Liver (tissue), 9 donors: ENCODE data around the gene CHRNA4. TPM values are rescaled to one million over a fixed set of nuclear protein-coding genes. Genes with fewer than 3 reads are reported as not detected.

ENCODE experiments used
- DNase-seq: peaks from one replicate; pipeline ENCODE4 v3.0.0-alpha.2; 2017; ENCODE audit warnings: low spot score
- H3K27ac ChIP-seq, 2 donors: one replicate each; pipeline ENCODE4 v1.7.0; 2013; ENCODE audit warnings: inconsistent platforms in 2 of 2, low read length in 2 of 2, control low read depth in 1 of 2, low read depth in 1 of 2, mild to moderate bottlenecking in 1 of 2
- H3K27me3 ChIP-seq, 4 donors: one replicate each; pipeline versions ENCODE4 v1.6.1 to v1.7.0; 2013; ENCODE audit warnings: low read length in 3 of 4, inconsistent platforms in 1 of 4, mild to moderate bottlenecking in 1 of 4, moderate library complexity in 1 of 4; ENCODE audit not compliant: control insufficient read depth in 4 of 4, insufficient read depth in 4 of 4
- H3K36me3 ChIP-seq, 4 donors: one replicate each; pipeline versions ENCODE4 v1.6.1 to v1.7.0; 2013; ENCODE audit warnings: low read length in 3 of 4, mild to moderate bottlenecking in 3 of 4, low read depth in 1 of 4, moderate library complexity in 1 of 4; ENCODE audit not compliant: control insufficient read depth in 4 of 4, insufficient read depth in 3 of 4
- H3K4me1 ChIP-seq, 4 donors: one replicate each; pipeline versions ENCODE4 v1.6.1 to v1.7.0; 2013; ENCODE audit warnings: low read length in 3 of 4, mild to moderate bottlenecking in 3 of 4, moderate library complexity in 1 of 4; ENCODE audit not compliant: control insufficient read depth in 4 of 4, insufficient read depth in 4 of 4
- H3K4me3 ChIP-seq, 3 donors: one replicate each; pipeline versions ENCODE4 v1.6.1 to v1.7.0; 2013; ENCODE audit warnings: low read length in 3 of 3, control low read depth in 1 of 3, low read depth in 1 of 3, mild to moderate bottlenecking in 1 of 3
- H3K9ac ChIP-seq, 2 donors: one replicate each; pipeline ENCODE4 v1.7.0; 2013; ENCODE audit warnings: low read length in 2 of 2, mild to moderate bottlenecking in 2 of 2, moderate library complexity in 2 of 2, control low read depth in 1 of 2, low read depth in 1 of 2
- H3K9me3 ChIP-seq, 4 donors: one replicate each; pipeline versions ENCODE4 v1.6.1 to v1.7.0; 2013; ENCODE audit warnings: low read length in 3 of 4; ENCODE audit not compliant: control insufficient read depth in 4 of 4
- ATF3 ChIP-seq: IDR thresholded peaks from 2 replicates; pipeline ENCODE4 v1.6.1; 2016; ENCODE audit warnings: antibody characterized with exemption
- CTCF ChIP-seq: fragments of 150-350 bp; IDR thresholded peaks from 2 replicates; pipeline ENCODE4 v1.5.1; 2017; ENCODE audit warnings: improper control_type of control experiment, low read depth, low read length; ENCODE audit not compliant: missing input control
- EGR1 ChIP-seq, 2 donors: IDR thresholded peaks; 2 replicates each; pipeline ENCODE4 v1.6.1; 2016 to 2018; ENCODE audit warnings: antibody characterized with exemption in 2 of 2, low read depth in 2 of 2
- FOXA2 ChIP-seq: IDR thresholded peaks from 2 replicates; pipeline ENCODE4 v1.6.1; 2016; ENCODE audit warnings: antibody characterized with exemption
- GABPA ChIP-seq, 2 donors: IDR thresholded peaks in 1 of 2; conservative IDR thresholded peaks in 1 of 2; 2 replicates each; pipeline ENCODE4 v1.6.1; 2016; ENCODE audit warnings: antibody characterized with exemption in 2 of 2, mild to moderate bottlenecking in 1 of 2, moderate library complexity in 1 of 2
- HNF4A ChIP-seq, 2 donors: conservative IDR thresholded peaks; 2 replicates each; pipeline ENCODE4 v1.6.1; 2016; ENCODE audit warnings: antibody characterized with exemption in 2 of 2, mild to moderate bottlenecking in 2 of 2
- HNF4G ChIP-seq: IDR thresholded peaks from 2 replicates; pipeline ENCODE4 v1.6.1; 2016; ENCODE audit warnings: antibody characterized with exemption
- JUND ChIP-seq, 2 donors: IDR thresholded peaks; 2 replicates each; pipeline ENCODE4 v1.6.1; 2016; ENCODE audit warnings: antibody characterized with exemption in 2 of 2
- NR2F2 ChIP-seq: IDR thresholded peaks from 2 replicates; pipeline ENCODE4 v1.6.1; 2016; ENCODE audit warnings: antibody characterized with exemption
- RAD21 ChIP-seq, 2 donors: IDR thresholded peaks; 2 replicates each; pipeline ENCODE4 v1.6.1; 2016; ENCODE audit warnings: antibody characterized with exemption in 2 of 2, mild to moderate bottlenecking in 2 of 2
- REST ChIP-seq: IDR thresholded peaks from 2 replicates; pipeline ENCODE4 v1.6.1; 2016; ENCODE audit warnings: antibody characterized with exemption, mild to moderate bottlenecking
- RXRA ChIP-seq, 2 donors: IDR thresholded peaks; 2 replicates each; pipeline ENCODE4 v1.6.1; 2017 to 2018; ENCODE audit warnings: antibody characterized with exemption in 2 of 2, mild to moderate bottlenecking in 1 of 2
- SP1 ChIP-seq: IDR thresholded peaks from 2 replicates; pipeline ENCODE4 v1.6.1; 2018; ENCODE audit warnings: antibody characterized with exemption, mild to moderate bottlenecking
- TAF1 ChIP-seq: conservative IDR thresholded peaks from 2 replicates; pipeline ENCODE4 v1.6.1; 2016; ENCODE audit warnings: antibody characterized with exemption, mild to moderate bottlenecking
- YY1 ChIP-seq: IDR thresholded peaks from 2 replicates; pipeline ENCODE4 v1.6.1; 2016; ENCODE audit warnings: antibody characterized with exemption, mild to moderate bottlenecking
- ZBTB33 ChIP-seq: IDR thresholded peaks from 2 replicates; pipeline ENCODE4 v1.6.1; 2016; ENCODE audit warnings: antibody characterized with exemption
- WGBS: extraction: QIAGEN DNeasy Blood & Tissue Kit; methylation state at CpG from one replicate; pipeline ENCODE4 v1.1.7; 2013; 5-methylcytosine and 5-hydroxymethylcytosine counted together
- polyA plus RNA-seq, 2 donors: library from polyadenylated mRNA; stranded (reverse) in 1 of 2; unstranded in 1 of 2; fragments of 200-250 nt in 1 of 2; fragments of >200 nt in 1 of 2; fragmentation: Nextera tagmentation in 1 of 2; extraction: Ambion mirVana in 1 of 2; gene quantifications; one replicate each; pipeline versions ENCODE4 v1.2.1 to v1.2.3, GENCODE V29; 2013 to 2015
- total RNA-seq, 2 donors: library from RNA; depleted of rRNA; stranded (reverse); fragments of >200 nt; gene quantifications; one replicate each; pipeline ENCODE4 v1.2.3, GENCODE V29; 2014
- donor health status: healthy.
- donor health status: healthy.
- donor health status: healthy.
- donor health status: healthy.
- donor health status: healthy.

CHRNA4 gene
- total and polyA plus RNA-seq, 4 donors = 3.2 to 23.3 (median 6.4) TPM; not detected in 1

- TF ChIP-seq CTCF (no peak), YY1 (no peak), SP1 (no peak), RAD21 (IDR thresholded peaks at IDR 0.05) (no peak), GABPA (IDR thresholded peaks at IDR 0.05 in 1 of 2, conservative IDR thresholded peaks at IDR 0.05 in 1 of 2) (no peak), ATF3 (no peak)
- peaks cover 0 to 4% (median 0%) of the 10 kb centered on the region in 4 donors for H3K9me3 ChIP-seq
- no peak for DNase-seq
- no peak overlapping the region for H3K9ac ChIP-seq
- no peak overlapping the region for H3K4me3 ChIP-seq
- H3K27ac ChIP-seq = no peak overlapping the region
- H3K27me3 ChIP-seq = no peaks in the 10 kb centered on the region
- 88% methylated on average over 8 of the region's 8 CpGs for WGBS
- H3K36me3 ChIP-seq = no peaks in the 10 kb centered on the region
- no peaks in the 10 kb centered on the region for H3K4me1 ChIP-seq
These were observed 26.8 kb downstream of the CHRNA4 start for GRCh38 chr20:63334356-63334755.

GRCh38 chr20:63333241-63333836 lies 27.8 kb downstream of the CHRNA4 start:
- no peaks in the 10 kb centered on the region for H3K4me1 ChIP-seq
- peaks cover 0 to 4% (median 0%) of the 10 kb centered on the region in 4 donors for H3K9me3 ChIP-seq
- TF ChIP-seq NR2F2 (no peak), RXRA (IDR thresholded peaks at IDR 0.05) (no peak), FOXA2 (no peak), ZBTB33 (no peak), JUND (IDR thresholded peaks at IDR 0.05) (no peak), HNF4G (no peak), HNF4A (conservative IDR thresholded peaks at IDR 0.05) (no peak), EGR1 (IDR thresholded peaks at IDR 0.05; ENCODE audit: low read depth in 2 of 2) (no peak)
- H3K4me3 ChIP-seq = no peak overlapping the region
- WGBS = 74% methylated on average over 19 of the region's 19 CpGs
- no peak overlapping the region for H3K27ac ChIP-seq
- DNase-seq = no peak
- no peaks in the 10 kb centered on the region for H3K36me3 ChIP-seq
- no peak overlapping the region for H3K9ac ChIP-seq
- H3K27me3 ChIP-seq = no peaks in the 10 kb centered on the region

GRCh38 chr20:63332488-63333240 lies 28.5 kb downstream of the CHRNA4 start:
- H3K27ac ChIP-seq = no peak overlapping the region
- H3K36me3 ChIP-seq = no peaks in the 10 kb centered on the region
- H3K27me3 ChIP-seq = no peaks in the 10 kb centered on the region
- H3K9ac ChIP-seq = no peak overlapping the region
- WGBS = 88% methylated on average over 22 of the region's 22 CpGs
- no peak for TF ChIP-seq NR2F2
- no peak for TF ChIP-seq JUND (IDR thresholded peaks at IDR 0.05)
- TF ChIP-seq ATF3 = no peak
- no peak for TF ChIP-seq REST
- TF ChIP-seq TAF1 = no peak
- peaks cover 0 to 4% (median 0%) of the 10 kb centered on the region in 4 donors for H3K9me3 ChIP-seq
- DNase-seq = no peak
- no peak overlapping the region for H3K4me3 ChIP-seq
- no peaks in the 10 kb centered on the region for H3K4me1 ChIP-seq
